Neural cell (in vitro differentiated cells): ENCODE measurements around the gene GRM4. TPM values are rescaled to one million over a fixed set of nuclear protein-coding genes. Genes with fewer than 3 reads are reported as not detected.

Experiments used
- H2AFZ ChIP-seq: fragments of 200-600, 300-800 bp; sonication (generic), shearing (Covaris generic); 2 replicates; pipeline ENCODE4 v1.6.0; 2014; ENCODE audit warnings: low read depth, mild to moderate bottlenecking, antibody characterized with exemption, low read length, moderate library complexity
- H3F3A ChIP-seq: fragments of 200-600 bp; shearing (Covaris generic); 2 replicates; pipeline ENCODE4 v1.6.1; 2016; ENCODE audit warnings: mild to moderate bottlenecking, moderate library complexity, mixed read lengths, antibody characterized with exemption, low read length; ENCODE audit not compliant: insufficient read depth, poor library complexity, severe bottlenecking
- H3K27ac ChIP-seq: fragments of 200-600, 300-800 bp; sonication (generic), shearing (Covaris generic); 2 replicates; pipeline ENCODE4 v1.5.1; 2014; ENCODE audit warnings: mild to moderate bottlenecking, low read length, moderate library complexity
- H3K27me3 ChIP-seq: fragments of 300-800, 200-600 bp; sonication (generic), shearing (Covaris generic); 2 replicates; pipeline ENCODE4 v1.6.0; 2014; ENCODE audit warnings: mild to moderate bottlenecking, low read depth, low read length, moderate library complexity; ENCODE audit not compliant: insufficient read depth
- H3K36me3 ChIP-seq: fragments of 300-800, 200-600 bp; sonication (generic), shearing (Covaris generic); 2 replicates; pipeline ENCODE4 v1.5.1; 2014; ENCODE audit warnings: mild to moderate bottlenecking, antibody characterized with exemption, low read length, moderate library complexity; ENCODE audit not compliant: insufficient read depth
- H3K4me2 ChIP-seq: fragments of 300-800, 200-600 bp; sonication (generic), shearing (Covaris generic); 2 replicates; pipeline ENCODE4 v1.6.0; 2014; ENCODE audit warnings: mild to moderate bottlenecking, low read length
- H3K4me3 ChIP-seq: fragments of 300-800, 200-600 bp; sonication (generic), shearing (Covaris generic); 2 replicates; pipeline ENCODE4 v1.5.1; 2014; ENCODE audit warnings: mild to moderate bottlenecking, low read length, moderate library complexity
- H3K79me2 ChIP-seq: fragments of 200-600 bp; shearing (Covaris generic); replicated peaks from 2 replicates; pipeline ENCODE4 v1.6.0; 2014; ENCODE audit warnings: mild to moderate bottlenecking, low read length, moderate library complexity; ENCODE audit not compliant: insufficient read depth
- H3K9ac ChIP-seq: fragments of 300-800, 200-600 bp; sonication (generic), shearing (Covaris generic); 2 replicates; pipeline ENCODE4 v1.6.1; 2016; ENCODE audit warnings: mild to moderate bottlenecking, low read length, mixed read lengths
- H3K9me2 ChIP-seq: fragments of 200-600 bp; shearing (Covaris generic); 2 replicates; pipeline ENCODE4 v1.6.1; 2016; ENCODE audit warnings: mild to moderate bottlenecking, low read length, mixed read lengths; ENCODE audit not compliant: insufficient read depth
- H3K9me3 ChIP-seq: fragments of 200-600, 300-800 bp; sonication (generic), shearing (Covaris generic); 2 replicates; pipeline ENCODE4 v1.6.1; 2016; ENCODE audit warnings: mild to moderate bottlenecking, mixed run types, low read length, moderate library complexity, mixed read lengths
- H4K20me1 ChIP-seq: fragments of 200-600 bp; shearing (Covaris generic); 2 replicates; pipeline ENCODE4 v1.6.1; 2016; ENCODE audit warnings: mild to moderate bottlenecking, mixed run types; ENCODE audit not compliant: insufficient read depth
- CTCF ChIP-seq: fragments of 450-650 bp; IDR thresholded peaks from 2 replicates; pipeline ENCODE4 v1.5.1; 2014; ENCODE audit warnings: antibody characterized with exemption, mild to moderate bottlenecking, moderate library complexity; ENCODE audit not compliant: poor library complexity, severe bottlenecking
- EP300 ChIP-seq: fragments of 450-650 bp; conservative IDR thresholded peaks from 2 replicates; pipeline ENCODE4 v1.6.1; 2014; ENCODE audit warnings: antibody characterized with exemption, mild to moderate bottlenecking, moderate library complexity; ENCODE audit not compliant: poor library complexity, severe bottlenecking
- EZH2 ChIP-seq: fragments of 200-600, 300-800 bp; shearing (Covaris generic), sonication (generic); IDR thresholded peaks from 2 replicates; pipeline ENCODE4 v1.6.1; 2014; ENCODE audit warnings: antibody characterized with exemption, low read length, borderline replicate concordance, mild to moderate bottlenecking; ENCODE audit not compliant: insufficient read depth, poor library complexity, severe bottlenecking
- MXI1 ChIP-seq: fragments of 450-650 bp; conservative IDR thresholded peaks from 2 replicates; pipeline ENCODE4 v1.6.1; 2014; ENCODE audit warnings: antibody characterized with exemption, mild to moderate bottlenecking; ENCODE audit not compliant: poor library complexity, severe bottlenecking
- POLR2AphosphoS5 ChIP-seq: IDR thresholded peaks from 2 replicates; pipeline ENCODE4 v1.6.1; 2012
- RAD21 ChIP-seq: fragments of 450-650 bp; conservative IDR thresholded peaks from 2 replicates; pipeline ENCODE4 v1.6.1; 2014; ENCODE audit warnings: antibody characterized with exemption, mild to moderate bottlenecking, moderate library complexity
- SMC3 ChIP-seq: fragments of 450-650 bp; conservative IDR thresholded peaks from 2 replicates; pipeline ENCODE4 v1.6.1; 2014; ENCODE audit warnings: antibody characterized with exemption, mild to moderate bottlenecking, moderate library complexity; ENCODE audit not compliant: poor library complexity
- TAF1 ChIP-seq: IDR thresholded peaks from 2 replicates; pipeline ENCODE4 v1.6.1; 2012; ENCODE audit warnings: low read depth
- polyA plus RNA-seq: library from polyadenylated mRNA; depleted of rRNA; stranded (reverse); fragments of >200 nt; gene quantifications from 2 replicates; pipeline ENCODE4 v1.2.3, GENCODE V29; 2014
- TF ChIP-seq, protein P1 (sequence below): IDR thresholded peaks from 2 replicates; pipeline ENCODE4 v1.6.1; 2012; ENCODE audit warnings: borderline replicate concordance

The GRM4 gene
- polyA plus RNA-seq, 1 donor from 2014 or later = 2.1 TPM

GRCh38 chr6:34020807-34021553 is 124.9 kb downstream of the GRM4 start:
- Histone ChIP-seq H3K79me2 (no peaks in the 10 kb centered on the region), H3K27ac (no peak overlapping the region)

GRCh38 chr6:34020278-34020677 is 125.6 kb downstream of the GRM4 start:
- TF ChIP-seq CTCF (no peak), EZH2 (no peak), MXI1 (no peak), POLR2AphosphoS5 (no peak), TAF1 (no peak), SMC3 (no peak)
- Histone ChIP-seq H3K9ac (no peak overlapping the region), H4K20me1 (no peaks in the 10 kb centered on the region), H3K27me3 (no peaks in the 10 kb centered on the region), H3K4me3 (no peak overlapping the region), H3K27ac (no peak overlapping the region), H3K79me2 (no peaks in the 10 kb centered on the region), H3K9me3 (no peaks in the 10 kb centered on the region), H2AFZ (no peak overlapping the region), H3K4me2 (no peak overlapping the region), H3K9me2 (no peaks in the 10 kb centered on the region), H3K36me3 (no peaks in the 10 kb centered on the region), H3F3A (no peaks in the 10 kb centered on the region)

More at GRCh38 chr6:34020807-34021553, 124.9 kb downstream of the GRM4 start:
- TF ChIP-seq POLR2AphosphoS5 = no peak
- TF ChIP-seq MXI1 = no peak
- Histone ChIP-seq H3K9ac (no peak overlapping the region), H3K4me2 (no peak overlapping the region), H3K27me3 (no peaks in the 10 kb centered on the region), H3K9me3 (no peaks in the 10 kb centered on the region), H3F3A (no peaks in the 10 kb centered on the region), H3K4me3 (no peak overlapping the region), H2AFZ (no peak overlapping the region), H3K9me2 (no peaks in the 10 kb centered on the region), H4K20me1 (no peaks in the 10 kb centered on the region), H3K36me3 (no peaks in the 10 kb centered on the region)

- Histone ChIP-seq H2AFZ (no peak overlapping the region), H3K9ac (no peak overlapping the region), H3K9me3 (no peaks in the 10 kb centered on the region), H4K20me1 (no peaks in the 10 kb centered on the region), H3K27ac (no peak overlapping the region), H3K36me3 (no peaks in the 10 kb centered on the region), H3K4me2 (no peak overlapping the region), H3F3A (no peaks in the 10 kb centered on the region), H3K9me2 (no peaks in the 10 kb centered on the region), H3K4me3 (no peak overlapping the region), H3K27me3 (no peaks in the 10 kb centered on the region), H3K79me2 (no peaks in the 10 kb centered on the region)
- TF ChIP-seq POLR2AphosphoS5 (no peak), MXI1 (no peak), RAD21 (no peak), TAF1 (no peak), EP300 (no peak)
- TF ChIP-seq, protein P1, sequence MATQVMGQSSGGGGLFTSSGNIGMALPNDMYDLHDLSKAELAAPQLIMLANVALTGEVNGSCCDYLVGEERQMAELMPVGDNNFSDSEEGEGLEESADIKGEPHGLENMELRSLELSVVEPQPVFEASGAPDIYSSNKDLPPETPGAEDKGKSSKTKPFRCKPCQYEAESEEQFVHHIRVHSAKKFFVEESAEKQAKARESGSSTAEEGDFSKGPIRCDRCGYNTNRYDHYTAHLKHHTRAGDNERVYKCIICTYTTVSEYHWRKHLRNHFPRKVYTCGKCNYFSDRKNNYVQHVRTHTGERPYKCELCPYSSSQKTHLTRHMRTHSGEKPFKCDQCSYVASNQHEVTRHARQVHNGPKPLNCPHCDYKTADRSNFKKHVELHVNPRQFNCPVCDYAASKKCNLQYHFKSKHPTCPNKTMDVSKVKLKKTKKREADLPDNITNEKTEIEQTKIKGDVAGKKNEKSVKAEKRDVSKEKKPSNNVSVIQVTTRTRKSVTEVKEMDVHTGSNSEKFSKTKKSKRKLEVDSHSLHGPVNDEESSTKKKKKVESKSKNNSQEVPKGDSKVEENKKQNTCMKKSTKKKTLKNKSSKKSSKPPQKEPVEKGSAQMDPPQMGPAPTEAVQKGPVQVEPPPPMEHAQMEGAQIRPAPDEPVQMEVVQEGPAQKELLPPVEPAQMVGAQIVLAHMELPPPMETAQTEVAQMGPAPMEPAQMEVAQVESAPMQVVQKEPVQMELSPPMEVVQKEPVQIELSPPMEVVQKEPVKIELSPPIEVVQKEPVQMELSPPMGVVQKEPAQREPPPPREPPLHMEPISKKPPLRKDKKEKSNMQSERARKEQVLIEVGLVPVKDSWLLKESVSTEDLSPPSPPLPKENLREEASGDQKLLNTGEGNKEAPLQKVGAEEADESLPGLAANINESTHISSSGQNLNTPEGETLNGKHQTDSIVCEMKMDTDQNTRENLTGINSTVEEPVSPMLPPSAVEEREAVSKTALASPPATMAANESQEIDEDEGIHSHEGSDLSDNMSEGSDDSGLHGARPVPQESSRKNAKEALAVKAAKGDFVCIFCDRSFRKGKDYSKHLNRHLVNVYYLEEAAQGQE = no peak
Measured at GRCh38 chr6:34018961-34019606, 126.8 kb downstream of the GRM4 start.
